Measurements from ENCODE around the gene LCE7A.

Gene LCE7A

GRCh38 chr1:152859696-152860095 lies at the start of gene LCE7A:
LCE7A (plus strand) TSS chr1:152859996; CDS start chr1:152860698, 702 bp downstream.
- DNase-seq: no peak

- DNase-seq: no peak
These were observed 48.7 kb upstream of the LCE7A start for GRCh38 chr1:152811050-152811449.

GRCh38 chr1:152811671-152812070 lies 48.1 kb upstream of the LCE7A start, which contains the start of gene LCE1B:
LCE1B (plus strand) TSS chr1:152811971; CDS start chr1:152812447, 476 bp downstream.
- DNase-seq: no peak

- DNase-seq: no peak
These were observed 42.5 kb upstream of the LCE7A start for GRCh38 chr1:152817309-152817708.

GRCh38 chr1:152823294-152823693 lies 36.5 kb upstream of the LCE7A start:
- no peak for DNase-seq

GRCh38 chr1:152824964-152825363 lies 34.8 kb upstream of the LCE7A start:
- no peak for DNase-seq

GRCh38 chr1:152827173-152827572 lies 32.6 kb upstream of the LCE7A start, which contains the start of gene LCE1A:
LCE1A (plus strand) TSS chr1:152827473; CDS start chr1:152827473, 0 bp downstream.
- DNase-seq: no peak

- DNase-seq: no peak
These were observed 22.9 kb upstream of the LCE7A start for GRCh38 chr1:152836870-152837269.

- DNase-seq: no peak
These were observed 17.2 kb upstream of the LCE7A start, which contains the start of gene LCE6A for GRCh38 chr1:152842556-152842955. LCE6A (plus strand) TSS chr1:152842856; CDS start chr1:152843521, 665 bp downstream.

- no peak for DNase-seq
These were observed 4.1 kb upstream of the LCE7A start for GRCh38 chr1:152855661-152856060.

- no peak for DNase-seq
These were observed 1.7 kb upstream of the LCE7A start for GRCh38 chr1:152858062-152858461.

GRCh38 chr1:152860129-152860528 lies 333 bp downstream of the LCE7A start:
- no peak for DNase-seq

- DNase-seq: no peak
These were observed 1.6 kb downstream of the LCE7A start for GRCh38 chr1:152861374-152861773.

- DNase-seq: no peak
These were observed 4.6 kb downstream of the LCE7A start for GRCh38 chr1:152864443-152864842.

GRCh38 chr1:152866321-152866720 lies 6.5 kb downstream of the LCE7A start:
- no peak for DNase-seq

- peak; percentile 2 for DNase-seq
These were observed 10.1 kb downstream of the LCE7A start for GRCh38 chr1:152869808-152870419.

GRCh38 chr1:152870831-152871730 lies 11.3 kb downstream of the LCE7A start:
- no peak for DNase-seq

- no peak for DNase-seq
These were observed 11.9 kb downstream of the LCE7A start for GRCh38 chr1:152871731-152872126.

GRCh38 chr1:152873495-152873894 lies 13.7 kb downstream of the LCE7A start:
- DNase-seq: no peak

- no peak for DNase-seq
These were observed 17.0 kb downstream of the LCE7A start for GRCh38 chr1:152876827-152877226.

GRCh38 chr1:152878042-152878441 lies 18.2 kb downstream of the LCE7A start, which contains the start of gene SMCP:
SMCP (plus strand) TSS chr1:152878322; CDS start chr1:152884423, 6,101 bp downstream.
- no peak for DNase-seq

- DNase-seq: no peak
These were observed 19.9 kb downstream of the LCE7A start for GRCh38 chr1:152879559-152880198.

- DNase-seq: no peak
These were observed 20.5 kb downstream of the LCE7A start for GRCh38 chr1:152880316-152880715.
